RPMI7951 (cell line): ENCODE results near the gene SEC16A. TPM values are rescaled to one million over a fixed set of nuclear protein-coding genes. Genes with fewer than 3 reads are reported as not detected.

Experiments
- DNase-seq: peaks from one replicate; pipeline ENCODE4 v3.0.0-alpha.2; 2012; ENCODE audit warnings: low read depth
- total RNA-seq: library from RNA; depleted of rRNA; stranded (reverse); fragments of >200 nt; shearing (Covaris generic); gene quantifications from 2 replicates; pipeline ENCODE4 v1.2.3, GENCODE V29; 2014

Gene SEC16A
- total RNA-seq, 1 experiment from 2014 or later = 14.5 TPM

DNA sequence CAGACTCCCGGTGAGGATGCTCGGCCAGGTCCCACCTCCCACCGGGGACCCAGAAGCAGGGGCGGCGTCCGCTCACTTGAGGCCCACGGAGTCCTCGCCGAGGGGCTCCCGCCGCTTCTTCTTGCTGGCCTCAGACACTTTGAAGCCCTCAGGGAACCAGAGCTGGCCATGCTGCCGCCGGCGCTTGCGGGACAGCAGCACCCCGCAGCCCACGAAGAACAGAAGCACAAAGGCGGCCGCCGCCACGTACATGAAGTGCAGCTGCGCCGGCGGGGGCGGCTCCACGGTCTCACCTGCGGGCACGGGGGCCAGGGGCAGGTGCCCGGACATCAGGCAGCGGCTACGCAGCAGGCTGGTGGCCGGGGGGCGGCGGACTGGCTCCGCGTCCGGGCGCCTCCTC, 19.4 kb upstream of the SEC16A start:
- DNase-seq = no peak

DNA sequence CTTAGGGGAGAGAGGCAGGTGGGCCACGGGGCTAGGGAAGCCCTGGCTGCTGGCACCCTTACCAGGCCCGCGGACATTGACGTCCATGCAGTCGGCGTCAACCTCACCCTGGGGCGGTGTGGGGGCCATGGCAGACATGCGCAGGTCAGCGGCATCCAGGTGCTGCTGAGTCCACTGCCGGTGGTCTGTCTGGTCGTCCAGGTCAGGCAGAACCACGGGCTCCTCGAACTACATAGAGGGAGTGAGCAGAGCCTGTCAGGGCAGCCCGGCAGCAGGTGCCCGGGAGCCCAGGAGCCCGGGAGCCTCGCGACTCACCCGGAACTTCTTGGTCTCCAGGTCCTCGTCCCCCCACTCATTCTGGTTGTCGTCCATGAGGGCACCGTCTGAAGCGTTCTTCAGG, 18.8 kb upstream of the SEC16A start:
- no peak for DNase-seq

DNA sequence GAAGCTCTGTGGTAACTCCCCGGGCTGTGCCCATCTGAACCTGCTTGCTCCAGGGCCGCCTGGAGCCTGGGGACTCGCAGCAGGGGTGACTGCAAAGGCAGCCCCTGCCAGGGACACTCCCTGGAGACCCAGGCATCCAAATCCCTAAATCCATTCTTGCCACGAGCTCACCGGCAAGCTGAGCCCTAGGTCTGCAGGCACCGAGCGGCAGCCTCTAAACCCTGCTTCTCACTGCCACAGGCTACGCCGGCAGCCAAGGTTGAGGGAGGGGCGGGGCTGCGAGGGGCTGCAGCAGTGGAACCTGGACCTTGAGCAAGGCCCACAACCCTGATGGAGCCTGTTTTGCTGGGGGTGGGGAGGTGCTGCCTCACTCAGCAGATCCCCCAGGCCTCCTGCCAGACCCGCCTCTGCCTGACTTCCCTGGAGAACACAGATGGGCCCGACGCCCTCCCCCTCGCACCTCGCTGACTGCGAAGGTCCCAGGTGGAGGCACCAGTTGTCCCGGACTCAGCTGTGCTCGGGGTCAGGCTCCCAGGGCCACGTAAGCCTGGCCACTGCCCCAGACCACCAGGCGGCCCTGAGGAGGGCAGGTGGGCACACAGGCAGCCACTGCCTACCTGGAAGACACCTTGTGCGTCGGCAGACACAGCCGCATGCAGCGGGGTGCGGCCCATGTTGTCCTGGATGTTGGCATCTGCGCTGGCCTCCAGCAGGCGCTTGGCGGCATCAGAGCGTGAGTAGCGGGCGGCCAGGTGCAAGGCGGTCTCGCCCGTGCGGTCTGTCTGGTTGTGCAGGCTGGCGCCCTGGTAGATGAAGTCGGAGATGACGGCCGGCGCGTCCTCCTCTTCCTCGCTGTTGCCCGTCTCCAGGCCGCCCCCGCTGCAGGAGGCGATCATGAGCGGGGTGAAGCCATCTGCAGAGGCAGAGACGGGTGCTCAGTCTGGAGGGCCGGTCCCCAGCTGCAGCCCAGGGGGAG, 17.4 kb upstream of the SEC16A start:
- DNase-seq = no peak

DNA sequence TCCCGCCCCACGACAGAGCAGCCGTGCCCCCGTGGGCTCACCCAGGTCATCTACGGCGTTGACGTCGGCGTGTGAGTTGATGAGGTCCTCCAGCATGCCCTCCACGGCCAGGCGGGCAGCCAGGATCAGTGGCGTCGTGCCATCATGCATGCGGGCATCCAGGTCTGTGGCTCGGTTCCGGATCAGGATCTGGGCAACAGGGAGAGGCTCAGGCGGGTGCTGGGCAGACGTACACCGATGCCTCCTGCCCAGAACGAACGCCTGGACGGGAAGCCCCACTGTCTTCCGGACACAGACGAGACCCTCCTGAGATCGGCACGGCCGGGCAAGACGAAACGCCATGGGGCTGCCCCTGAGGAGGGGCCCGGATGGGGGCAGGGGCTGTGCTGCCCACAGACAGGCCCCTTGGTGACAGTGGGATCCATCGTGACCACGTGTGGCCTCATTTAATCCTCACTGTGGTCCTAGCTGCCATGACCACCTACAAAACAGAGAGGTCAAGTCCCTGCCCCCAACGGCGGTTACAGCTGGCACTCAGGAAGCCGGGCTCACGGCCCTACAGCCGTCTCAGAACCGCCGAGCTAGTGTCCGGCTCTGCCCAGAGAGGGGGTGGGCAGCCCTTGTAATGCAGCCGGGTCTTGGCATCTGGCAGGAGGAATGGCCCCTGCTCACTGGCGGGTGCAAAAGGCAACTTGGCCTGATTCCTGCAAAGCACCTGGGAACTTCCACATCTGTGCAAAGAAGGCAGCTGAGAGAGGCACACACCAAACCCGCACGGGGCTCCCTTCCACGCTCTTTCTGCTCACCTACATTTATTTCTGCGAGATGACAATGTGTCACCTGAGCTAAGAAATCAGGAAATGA, 16.5 kb upstream of the SEC16A start:
- DNase-seq = no peak

DNA sequence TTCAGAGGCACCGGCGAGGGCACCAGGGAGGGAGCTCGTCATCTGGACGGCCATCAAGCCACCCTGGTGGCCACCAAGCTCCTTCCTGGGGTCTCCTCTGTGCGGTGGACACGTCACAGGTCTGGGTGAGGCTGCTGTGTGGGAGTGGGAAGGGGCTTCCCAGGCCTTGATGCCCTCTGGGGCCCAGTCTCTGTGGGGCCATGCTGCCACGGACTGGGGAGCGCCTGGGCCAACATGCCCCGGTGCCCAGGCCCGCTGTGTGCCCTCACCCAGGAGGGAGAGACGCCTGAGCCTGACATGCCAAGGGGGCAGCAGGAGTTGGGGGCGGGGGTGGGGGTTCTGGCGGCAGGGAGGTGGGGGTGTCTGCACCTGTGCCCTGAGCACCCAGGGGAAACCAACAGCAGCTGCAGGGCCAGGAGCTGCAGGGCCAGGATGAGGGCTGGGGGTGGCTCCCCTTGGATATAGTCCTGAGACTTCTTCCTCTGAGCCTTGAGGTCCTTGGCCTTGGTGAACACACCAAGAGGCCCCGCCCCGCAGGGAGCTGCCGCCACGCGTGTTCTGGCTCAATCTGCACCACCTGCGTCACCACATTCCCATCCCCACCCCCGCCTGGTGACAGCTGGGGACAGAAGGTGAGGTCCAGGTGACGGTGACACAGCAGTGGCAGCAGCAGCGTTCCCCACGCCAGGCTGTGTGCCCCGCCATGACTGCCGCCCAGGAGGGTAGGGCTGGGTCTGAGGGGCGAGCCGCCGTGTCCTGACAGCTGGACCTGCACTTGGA, 15.3 kb upstream of the SEC16A start:
- DNase-seq = no peak

DNA sequence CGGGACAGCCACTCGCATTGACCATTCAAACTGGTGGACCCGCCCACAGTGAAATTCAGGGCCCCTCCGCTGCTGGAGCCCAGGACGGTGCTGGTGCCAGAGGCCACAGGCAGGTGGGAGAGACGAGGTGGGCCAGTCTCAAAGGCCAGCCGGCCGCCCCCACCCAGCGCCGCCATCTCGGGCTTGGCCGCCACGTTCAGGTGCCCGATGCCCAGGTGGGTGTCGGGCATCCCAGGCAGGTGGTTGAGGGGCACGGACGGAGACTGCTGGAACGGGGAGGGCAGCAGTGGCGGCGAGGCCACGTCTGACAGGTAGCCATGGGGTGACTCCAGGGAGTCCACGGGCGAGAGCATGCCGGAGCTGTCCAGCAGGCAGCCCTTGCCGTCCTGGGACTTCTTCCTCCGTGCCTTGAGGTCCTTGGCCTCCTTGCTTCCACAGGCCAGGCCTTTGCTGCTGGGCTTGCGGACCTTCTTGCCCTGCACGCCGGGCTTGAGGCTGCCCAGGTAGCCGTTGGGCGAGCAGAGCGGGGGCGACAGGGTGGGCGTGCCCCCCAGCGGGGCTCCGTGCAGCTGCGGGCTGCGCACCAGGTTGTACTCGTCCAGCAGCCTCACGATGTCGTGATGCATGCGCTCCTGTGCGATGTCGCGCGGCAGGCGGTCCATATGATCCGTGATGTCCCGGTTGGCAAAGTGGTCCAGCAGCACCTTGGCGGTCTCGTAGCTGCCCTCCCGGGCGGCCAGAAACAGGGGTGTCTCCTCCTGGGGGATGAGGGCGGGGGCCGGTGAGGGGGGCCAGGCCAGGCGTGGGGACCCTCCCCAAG, 14.2 kb upstream of the SEC16A start:
- DNase-seq = no peak

DNA sequence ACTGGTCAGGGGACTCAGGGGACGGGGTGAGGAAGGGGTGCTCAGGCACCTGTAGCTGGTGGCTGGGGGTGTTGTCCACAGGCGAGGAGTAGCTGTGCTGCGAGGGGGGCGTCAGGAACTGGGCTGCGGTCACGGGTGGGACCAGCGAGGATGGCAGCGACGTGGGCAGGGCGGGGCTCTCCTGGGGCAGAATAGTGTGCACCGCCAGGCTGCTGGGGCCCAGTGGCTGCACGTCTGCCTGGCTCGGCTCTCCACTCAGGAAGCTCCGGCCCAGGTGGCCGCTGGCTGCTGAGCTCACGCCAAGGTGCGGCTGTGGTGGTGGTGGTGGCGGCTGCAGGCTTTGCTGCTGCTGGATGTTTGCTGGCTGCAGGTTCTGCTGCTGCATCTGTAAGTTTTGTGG, 13.3 kb upstream of the SEC16A start:
- DNase-seq = no peak

DNA sequence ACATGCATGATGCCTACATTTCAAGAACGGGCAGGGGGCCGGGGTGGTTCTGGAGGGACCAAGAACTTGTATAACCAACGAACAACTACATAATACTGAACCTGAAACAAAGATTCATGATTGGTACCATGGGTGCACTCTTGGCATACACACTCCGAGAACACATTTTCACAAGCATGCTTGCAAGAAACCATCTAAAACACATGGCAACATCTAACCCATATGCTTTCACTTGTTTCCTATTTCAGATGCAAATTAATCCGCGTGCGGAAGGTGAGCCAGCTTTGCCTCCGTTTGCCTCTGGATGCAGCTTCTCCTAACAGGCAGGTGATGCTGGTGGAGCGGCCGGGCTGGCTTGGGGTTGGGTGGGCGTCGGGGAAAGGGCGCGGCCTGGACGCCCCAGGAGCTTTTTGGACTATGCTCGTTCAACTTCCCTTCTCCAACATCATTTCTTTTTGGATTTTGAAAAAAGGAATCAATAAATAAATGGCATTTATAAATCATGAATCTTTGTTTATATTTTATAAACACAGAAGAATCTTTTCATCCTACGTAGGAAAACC, 12.5 kb upstream of the SEC16A start:
- no peak for DNase-seq

DNA sequence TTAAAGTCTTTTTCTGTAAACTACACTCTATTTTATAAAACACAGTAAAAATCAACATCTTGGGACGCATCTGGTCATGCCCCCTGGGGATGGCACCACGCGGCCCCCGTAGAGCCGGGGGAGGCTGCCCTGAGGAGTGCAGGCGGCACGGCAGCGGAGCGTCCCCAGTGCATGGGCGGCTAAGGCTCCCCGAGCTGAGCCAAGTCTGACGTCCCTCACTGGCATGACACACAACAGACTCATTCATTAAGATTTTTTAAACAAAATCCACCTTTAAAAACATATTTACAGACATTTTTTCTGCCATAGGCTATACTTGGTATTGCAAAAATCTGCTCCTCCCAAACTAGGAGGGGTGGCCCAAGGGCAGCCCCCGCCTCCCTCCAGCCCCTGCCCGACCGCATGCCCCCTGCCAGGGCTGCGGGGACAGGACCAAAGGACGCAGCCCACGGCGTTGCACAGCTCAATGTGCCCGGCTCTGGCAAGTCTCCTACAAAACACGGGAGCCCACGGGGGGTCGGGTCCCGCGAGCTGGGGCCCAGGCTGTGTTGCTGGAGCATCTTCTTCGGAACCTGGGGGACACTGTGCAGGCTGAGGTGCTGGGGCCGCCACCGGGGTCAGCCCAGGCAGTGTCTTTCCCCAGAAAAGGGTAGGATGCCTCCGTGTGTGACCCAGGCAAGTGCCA, 11.8 kb upstream of the SEC16A start:
- no peak for DNase-seq

DNA sequence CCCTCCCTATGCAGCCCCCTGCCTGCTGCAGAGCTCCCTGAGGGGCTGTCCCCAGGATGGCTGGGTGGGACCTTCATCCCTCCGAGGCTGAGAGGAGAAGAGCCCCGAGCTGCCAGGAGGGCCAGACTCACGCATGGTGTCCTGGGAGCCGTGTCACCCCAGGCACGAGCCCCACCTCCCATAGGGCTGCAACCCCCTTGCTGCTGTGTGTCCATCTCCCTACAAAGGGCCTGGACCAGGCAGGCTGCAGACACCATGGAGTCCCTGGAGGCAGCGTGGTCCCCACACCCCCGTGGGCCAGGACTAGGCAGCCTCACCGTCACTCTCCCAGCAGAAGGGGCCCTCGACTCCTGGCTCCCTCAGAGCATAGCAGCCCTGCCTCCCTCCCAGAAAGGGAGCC, 11.2 kb upstream of the SEC16A start:
- DNase-seq = no peak

DNA sequence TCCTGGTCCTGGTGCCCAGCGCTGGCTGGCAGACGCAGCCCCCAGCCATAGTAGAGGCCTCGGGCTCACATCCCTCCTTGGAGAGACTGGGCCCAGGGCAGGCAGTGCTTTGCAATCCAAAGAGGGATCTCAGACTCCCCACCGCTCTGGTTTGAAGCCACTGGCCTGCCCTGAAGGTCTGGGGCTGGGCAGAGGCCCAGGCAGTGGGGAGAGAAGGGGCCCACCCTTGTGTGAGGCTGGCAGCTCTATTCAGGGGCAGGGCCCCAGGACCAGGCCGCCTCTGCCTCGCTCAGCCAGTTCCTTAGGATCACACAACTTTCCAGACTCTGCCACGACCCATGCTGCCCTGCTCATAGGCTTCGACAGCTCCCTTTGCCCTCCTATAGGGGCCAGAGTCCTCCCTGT, 10.7 kb upstream of the SEC16A start:
- no peak for DNase-seq

DNA sequence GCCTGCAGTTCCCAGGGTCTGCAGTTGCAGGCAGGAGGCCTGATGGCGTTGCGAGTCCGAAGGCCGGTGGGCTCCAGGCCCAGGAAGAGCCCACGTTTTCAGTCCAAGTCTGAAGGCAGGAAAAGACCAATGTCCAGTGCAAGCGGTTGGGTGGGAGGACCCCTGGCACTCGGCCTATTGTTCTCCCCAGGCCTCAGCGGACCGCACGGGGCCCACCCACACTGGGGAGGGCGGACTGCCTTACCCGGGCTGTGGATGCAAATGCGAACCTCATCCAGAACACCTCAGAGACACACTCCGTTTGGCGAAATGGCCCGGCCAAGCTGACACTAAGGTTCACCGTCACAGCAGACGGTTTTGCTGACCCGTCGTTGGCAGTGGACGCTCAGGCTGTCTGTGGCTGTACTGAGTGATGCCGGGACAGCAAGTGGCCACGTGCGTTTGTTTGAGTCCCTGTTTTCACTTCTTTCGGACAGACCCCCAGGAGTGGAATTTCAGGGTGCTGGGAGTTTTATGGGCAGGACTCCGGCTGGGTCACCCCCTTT, 10.2 kb upstream of the SEC16A start:
- no peak for DNase-seq

DNA sequence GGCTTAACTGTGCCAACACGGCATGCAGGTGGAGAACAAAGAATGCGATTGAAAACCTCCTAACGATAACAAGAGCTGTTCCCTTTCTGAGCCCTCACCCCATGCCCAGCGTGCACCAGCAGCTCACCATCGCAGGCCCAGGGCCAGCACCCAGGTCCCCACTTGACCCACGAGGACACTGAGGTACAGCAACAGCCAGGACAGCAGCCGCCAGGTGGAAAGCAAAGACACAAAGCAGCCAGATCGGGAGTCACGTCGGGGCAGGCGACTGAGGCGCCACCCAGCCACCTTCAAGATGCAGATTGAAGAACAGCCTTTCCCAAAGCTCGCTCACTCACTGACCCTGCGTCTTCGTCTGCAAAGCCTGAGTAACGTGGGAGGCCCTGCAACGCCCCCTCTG, 6.9 kb upstream of the SEC16A start:
- DNase-seq = no peak

DNA sequence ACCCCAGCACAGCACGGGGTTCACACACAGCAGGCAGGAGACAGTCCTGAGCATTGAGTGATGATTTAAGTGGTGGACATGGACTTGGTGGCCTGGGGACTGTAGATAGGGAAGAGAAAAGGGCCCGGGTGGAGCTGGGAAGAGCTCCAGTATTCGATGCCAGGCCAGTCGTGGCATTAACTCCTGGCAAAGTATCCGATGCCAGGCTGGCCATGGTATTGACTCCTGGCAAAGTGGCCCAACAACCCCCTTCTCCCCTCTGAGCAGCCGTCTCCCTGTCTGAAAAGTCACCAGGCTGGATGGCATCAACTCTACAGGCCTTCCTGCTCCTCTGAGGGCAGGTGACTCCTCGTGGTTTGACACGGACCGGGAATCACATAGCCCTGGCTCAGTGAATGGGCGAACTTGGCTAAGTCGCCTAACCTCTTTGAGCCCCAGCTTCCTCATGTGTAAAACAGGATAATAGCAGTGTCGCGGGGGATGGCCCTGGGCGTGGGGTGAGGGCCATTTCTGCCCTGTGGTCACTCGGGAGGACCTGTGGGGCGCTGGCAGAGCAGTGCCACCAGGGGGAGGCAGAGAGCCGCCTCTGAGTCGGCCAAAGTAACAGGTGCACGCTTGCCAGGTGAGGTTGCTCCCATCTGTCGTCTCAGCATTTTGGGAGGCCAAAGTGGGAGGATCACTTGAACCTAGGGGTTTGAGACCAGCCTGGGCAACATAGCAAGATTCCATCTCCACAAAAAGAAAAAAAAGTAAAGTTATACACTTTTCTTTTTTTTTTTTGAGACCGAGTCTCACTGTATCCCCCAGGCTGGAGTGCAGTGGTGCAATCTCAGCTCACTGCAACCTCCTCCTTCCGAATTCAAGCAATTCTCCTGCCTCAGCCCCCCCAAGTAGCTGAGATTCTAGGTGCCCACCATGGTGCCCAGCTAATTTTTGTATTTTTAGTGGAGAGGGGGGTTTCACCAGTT, 5.7 kb upstream of the SEC16A start:
- DNase-seq = peak; percentile 15

DNA sequence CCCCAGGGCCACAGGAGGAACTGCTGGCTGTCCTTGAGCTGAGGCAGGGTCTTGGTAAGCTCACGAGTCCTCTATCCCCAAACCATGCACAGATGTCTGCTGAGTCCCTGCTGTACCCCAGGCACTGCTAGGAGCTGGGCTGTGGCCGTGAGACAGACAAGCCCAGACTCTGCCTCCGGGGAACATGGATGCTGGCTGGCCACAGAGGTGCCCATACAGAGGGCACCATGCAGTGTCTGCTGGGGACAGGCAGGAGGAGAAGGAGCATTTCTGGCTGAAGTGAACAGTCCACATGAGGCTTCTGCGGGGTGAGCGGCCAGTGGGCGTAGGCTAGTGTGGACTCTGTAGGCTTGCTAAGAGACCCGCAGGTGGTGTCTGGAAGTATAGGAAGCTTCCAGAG, 4.8 kb upstream of the SEC16A start:
- DNase-seq = no peak

DNA sequence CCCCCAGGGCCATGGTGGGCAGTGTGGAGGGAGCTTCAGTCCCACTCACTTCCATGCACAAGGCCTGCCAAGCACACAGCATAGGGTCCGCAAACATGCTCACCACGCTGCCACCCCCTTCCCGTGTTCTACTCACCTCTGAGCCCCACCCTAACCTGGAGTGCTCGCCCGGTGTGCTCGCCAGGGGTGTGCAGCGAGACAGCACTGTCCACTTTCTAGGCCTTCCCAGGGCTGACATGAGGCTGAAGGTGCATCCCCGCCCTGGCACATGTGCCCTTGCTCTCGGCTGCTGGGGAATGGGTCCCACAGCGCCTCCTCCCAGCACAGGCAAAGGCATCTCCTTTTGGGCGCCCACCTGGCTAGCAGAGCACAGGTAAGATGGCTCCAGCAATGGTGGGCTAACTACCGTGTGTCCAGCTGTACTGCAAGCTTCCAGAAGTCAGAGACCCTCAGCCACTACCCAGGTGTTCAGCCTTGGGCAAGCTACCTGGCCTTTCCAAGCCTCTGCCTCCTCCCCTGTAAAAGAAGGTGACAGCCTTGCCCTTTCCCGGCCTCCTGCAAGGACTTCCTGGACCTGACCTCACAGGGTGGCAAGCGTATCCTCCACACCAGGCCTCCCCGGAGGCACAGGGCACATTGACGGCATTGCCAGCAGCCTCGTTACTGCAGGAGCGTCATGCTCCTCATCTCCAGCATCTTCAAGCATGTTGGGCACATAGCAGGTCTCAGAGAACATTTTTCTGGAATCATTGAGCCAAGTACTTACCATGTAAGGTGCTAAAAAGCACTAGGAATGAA, 4.2 kb upstream of the SEC16A start:
- DNase-seq = no peak

DNA sequence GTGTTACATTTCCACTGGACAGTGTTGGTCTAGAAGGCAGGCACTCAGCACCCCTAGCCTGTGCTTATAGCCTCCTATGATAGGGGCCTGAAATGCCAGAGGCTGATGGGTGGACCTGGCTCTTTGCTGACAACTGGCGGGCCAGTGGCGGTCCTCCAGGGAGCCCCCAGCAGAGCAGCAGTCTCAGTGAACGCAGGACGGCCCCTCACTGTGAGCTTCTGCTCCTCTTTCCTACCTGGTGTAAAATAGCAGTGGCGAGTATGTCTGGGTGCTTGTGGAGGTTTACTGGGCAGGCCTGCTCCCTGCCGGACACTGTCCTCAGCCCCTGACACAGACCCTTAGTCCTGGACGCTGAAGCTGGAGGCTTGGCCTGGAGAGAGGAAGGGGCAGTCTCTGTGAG, 3.3 kb upstream of the SEC16A start:
- DNase-seq = no peak
